ENCODE measurements around the gene CIPC. TPM values are rescaled to one million over a fixed set of nuclear protein-coding genes. Genes with fewer than 3 reads are reported as not detected.

The CIPC gene
- total RNA-seq, 1 donor from 2014 or later, result 70.3 TPM

GRCh38 chr14:77140359-77141213, 42.5 kb downstream of the CIPC start:
- TF ChIP-seq CTCF (IDR thresholded peaks at IDR 0.05; ENCODE audit: borderline replicate concordance), result no peak
- Histone ChIP-seq H3K27ac (replicated peaks) (no peak overlapping the region), H3K4me3 (peak overlapping the region; percentile 60), H3K4me1 (peaks cover 29% of the 10 kb centered on the region), H3K27me3 (ENCODE audit: low read depth) (peaks cover 100% of the 10 kb centered on the region), H3K36me3 (no peaks in the 10 kb centered on the region), H3K9me3 (replicated peaks) (no peaks in the 10 kb centered on the region)
- intact Hi-C loops (cut with micrococcal nuclease), result no loop called here
- DNase-seq, result no peak

- H3K27me3 ChIP-seq (ENCODE audit: low read depth), result peaks cover 100% of the 10 kb centered on the region
- H3K4me3 ChIP-seq, result peak within 1 kb of the TSS; percentile 60
- peak; percentile 51 for TF ChIP-seq CTCF (IDR thresholded peaks at IDR 0.05; ENCODE audit: borderline replicate concordance)
- H3K36me3 ChIP-seq, result no peaks in the 10 kb centered on the region
- DNase-seq, result no peak
- H3K9me3 ChIP-seq (replicated peaks), result no peaks in the 10 kb centered on the region
- peaks cover 29% of the 10 kb centered on the region for H3K4me1 ChIP-seq
- intact Hi-C loops (cut with micrococcal nuclease), result no loop called here
- H3K27ac ChIP-seq (replicated peaks), result no peak within 1 kb of the TSS
Observed at GRCh38 chr14:77141214-77142004, 43.4 kb downstream of the CIPC start, which contains the start of gene ZDHHC22. Gene ZDHHC22, minus strand, starts transcription at chr14:77141791. Its CDS starts 2,053 bp downstream, at chr14:77139738.

- no peak overlapping the region for H3K27ac ChIP-seq (replicated peaks)
- no peaks in the 10 kb centered on the region for H3K9me3 ChIP-seq (replicated peaks)
- no peak for DNase-seq
- no peak overlapping the region for H3K4me3 ChIP-seq
- intact Hi-C loops (cut with micrococcal nuclease), result no loop called here
- H3K36me3 ChIP-seq, result no peaks in the 10 kb centered on the region
- peaks cover 29% of the 10 kb centered on the region for H3K4me1 ChIP-seq
- H3K27me3 ChIP-seq (ENCODE audit: low read depth), result peaks cover 100% of the 10 kb centered on the region
- TF ChIP-seq CTCF (IDR thresholded peaks at IDR 0.05; ENCODE audit: borderline replicate concordance), result no peak
Observed at GRCh38 chr14:77142005-77142800, 44.1 kb downstream of the CIPC start.

- no peak for TF ChIP-seq CTCF (IDR thresholded peaks at IDR 0.05; ENCODE audit: borderline replicate concordance)
Observed at GRCh38 chr14:77143071-77143470, 45.0 kb downstream of the CIPC start.

More at GRCh38 chr14:77143071-77143470, 45.0 kb downstream of the CIPC start:
- DNase-seq, result no peak
- H3K36me3 ChIP-seq, result no peaks in the 10 kb centered on the region
- peaks cover 29% of the 10 kb centered on the region for H3K4me1 ChIP-seq
- no peak overlapping the region for H3K27ac ChIP-seq (replicated peaks)
- intact Hi-C loops (cut with micrococcal nuclease), result no loop called here
- H3K9me3 ChIP-seq (replicated peaks), result no peaks in the 10 kb centered on the region
- no peak overlapping the region for H3K4me3 ChIP-seq
- H3K27me3 ChIP-seq (ENCODE audit: low read depth), result peaks cover 96% of the 10 kb centered on the region

Measured in left ventricle myocardium inferior (tissue), 1 donor.